ENCODE data around the gene PDHB. TPM values are rescaled to one million over a fixed set of nuclear protein-coding genes. Genes with fewer than 3 reads are reported as not detected.

PDHB gene
- total RNA-seq, 3 donors from 2014 or later, result 65.0 to 69.6 (median 66.6) TPM

DNA sequence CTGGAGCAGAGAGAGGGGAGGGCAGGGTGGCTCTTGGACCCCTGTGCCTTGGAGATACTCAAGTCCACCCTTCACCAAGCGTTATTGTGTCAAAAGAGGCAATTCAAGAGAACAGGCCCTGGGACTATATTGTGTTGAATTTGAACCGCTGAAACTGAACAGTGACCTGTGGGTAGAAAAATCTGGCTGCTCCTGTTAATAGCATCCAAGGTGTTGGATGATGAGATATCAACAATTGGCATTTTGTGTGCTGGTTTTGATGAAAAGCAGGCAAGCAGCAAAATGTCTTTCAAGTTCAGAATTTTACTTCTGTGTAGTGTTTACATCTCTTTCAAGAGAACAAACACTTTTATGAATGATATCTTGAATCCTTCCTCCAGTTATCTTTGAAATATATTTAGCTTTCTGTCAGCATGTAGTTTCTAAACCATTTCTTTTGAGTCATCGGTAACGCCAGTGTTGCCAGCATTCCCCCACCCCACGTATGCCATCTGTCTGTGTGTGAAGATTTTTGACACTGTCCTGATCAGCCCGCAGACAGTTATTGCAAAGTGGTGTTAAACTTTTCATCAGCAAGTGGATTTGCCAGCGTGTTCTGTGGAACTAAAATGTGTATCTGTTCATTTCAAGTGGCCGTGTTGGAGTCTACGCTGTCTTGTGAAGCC, 34.8 kb downstream of the PDHB start:
- no peak overlapping the region for H3K4me3 ChIP-seq
- no peak for DNase-seq
- intact Hi-C loops (cut with DNase I, micrococcal nuclease), result no loop called here
- no peaks in the 10 kb centered on the region for H3K9me3 ChIP-seq
- no peak for ATAC-seq
- H3K36me3 ChIP-seq (ENCODE audit: low read depth), result peaks cover 3% of the 10 kb centered on the region
- TF ChIP-seq, protein P1, sequence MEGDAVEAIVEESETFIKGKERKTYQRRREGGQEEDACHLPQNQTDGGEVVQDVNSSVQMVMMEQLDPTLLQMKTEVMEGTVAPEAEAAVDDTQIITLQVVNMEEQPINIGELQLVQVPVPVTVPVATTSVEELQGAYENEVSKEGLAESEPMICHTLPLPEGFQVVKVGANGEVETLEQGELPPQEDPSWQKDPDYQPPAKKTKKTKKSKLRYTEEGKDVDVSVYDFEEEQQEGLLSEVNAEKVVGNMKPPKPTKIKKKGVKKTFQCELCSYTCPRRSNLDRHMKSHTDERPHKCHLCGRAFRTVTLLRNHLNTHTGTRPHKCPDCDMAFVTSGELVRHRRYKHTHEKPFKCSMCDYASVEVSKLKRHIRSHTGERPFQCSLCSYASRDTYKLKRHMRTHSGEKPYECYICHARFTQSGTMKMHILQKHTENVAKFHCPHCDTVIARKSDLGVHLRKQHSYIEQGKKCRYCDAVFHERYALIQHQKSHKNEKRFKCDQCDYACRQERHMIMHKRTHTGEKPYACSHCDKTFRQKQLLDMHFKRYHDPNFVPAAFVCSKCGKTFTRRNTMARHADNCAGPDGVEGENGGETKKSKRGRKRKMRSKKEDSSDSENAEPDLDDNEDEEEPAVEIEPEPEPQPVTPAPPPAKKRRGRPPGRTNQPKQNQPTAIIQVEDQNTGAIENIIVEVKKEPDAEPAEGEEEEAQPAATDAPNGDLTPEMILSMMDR (IDR thresholded peaks at IDR 0.05), result no peak
- H3K4me1 ChIP-seq (ENCODE audit: low read depth), result no peaks in the 10 kb centered on the region

DNA sequence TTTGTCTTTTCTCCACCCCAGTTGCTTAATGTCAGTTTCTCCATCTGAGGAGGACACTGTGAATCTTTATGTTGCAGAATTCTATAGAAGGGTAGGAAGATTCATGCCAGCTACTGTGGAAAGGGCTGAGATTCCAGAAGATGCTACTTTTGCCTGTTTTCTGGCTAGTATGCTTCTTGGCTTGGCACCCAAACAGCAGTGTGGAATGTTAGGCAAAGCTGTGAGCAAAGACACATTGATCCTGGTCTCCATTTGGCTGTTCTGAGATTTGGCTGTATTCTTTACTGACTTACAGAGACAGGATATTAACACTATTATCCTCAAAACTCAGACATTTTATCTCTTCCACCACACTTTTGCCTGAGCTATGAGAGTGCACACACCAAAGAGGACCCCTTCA, 39.3 kb downstream of the PDHB start:
- DNase-seq, result no peak
- H3K4me1 ChIP-seq (ENCODE audit: low read depth), result no peaks in the 10 kb centered on the region
- no peak for ATAC-seq
- TF ChIP-seq, protein P1 (IDR thresholded peaks at IDR 0.05), result no peak
- H3K36me3 ChIP-seq (ENCODE audit: low read depth), result peaks cover 2% of the 10 kb centered on the region
- H3K4me3 ChIP-seq, result no peak overlapping the region
- intact Hi-C loops (cut with DNase I, micrococcal nuclease), result no loop called here
- no peaks in the 10 kb centered on the region for H3K9me3 ChIP-seq

GRCh38 chr3:58392181-58392580, 41.5 kb downstream of the PDHB start:
- no peaks in the 10 kb centered on the region for H3K9me3 ChIP-seq
- DNase-seq (no peak), ATAC-seq (no peak)
- no peak overlapping the region for H3K4me3 ChIP-seq
- H3K36me3 ChIP-seq (ENCODE audit: low read depth), result no peaks in the 10 kb centered on the region
- intact Hi-C loops (cut with DNase I, micrococcal nuclease), result no loop called here
- TF ChIP-seq, protein P1 (IDR thresholded peaks at IDR 0.05), result no peak
- no peaks in the 10 kb centered on the region for H3K4me1 ChIP-seq (ENCODE audit: low read depth)

DNA sequence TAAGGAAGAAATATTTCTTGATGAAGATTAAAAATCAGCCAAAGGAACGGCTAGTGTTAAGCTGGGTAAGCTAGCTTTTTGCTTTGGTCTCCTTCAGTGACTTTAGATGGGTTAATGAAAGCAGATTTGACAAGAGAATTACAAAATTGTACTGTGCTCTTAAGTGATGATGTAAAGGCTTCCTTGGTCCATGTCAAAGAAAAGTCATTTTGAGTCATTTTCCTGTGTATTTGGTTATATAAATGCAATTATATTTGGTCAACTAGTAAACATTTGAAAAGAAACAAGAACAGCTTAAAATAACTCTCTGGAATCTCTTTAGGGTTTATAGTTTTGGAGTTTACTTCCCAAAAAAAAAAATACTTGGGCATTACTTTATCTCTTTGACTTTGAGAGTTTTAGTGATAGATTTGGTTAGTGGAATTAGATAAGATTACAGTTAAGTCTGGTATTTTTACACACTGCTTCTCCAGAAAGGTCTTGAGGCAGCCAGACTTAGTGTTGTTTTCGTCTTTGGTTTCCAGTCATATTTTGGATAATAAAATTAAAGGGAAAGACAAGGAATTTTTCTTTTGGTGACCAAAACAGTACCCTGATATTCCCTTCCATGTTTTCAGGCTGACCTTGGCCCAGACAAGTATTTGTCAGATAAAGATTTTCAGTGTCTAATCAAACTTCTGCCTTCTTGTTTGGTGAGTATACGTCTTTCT, 42.3 kb downstream of the PDHB start:
- TF ChIP-seq, protein P1 (IDR thresholded peaks at IDR 0.05), result no peak
- Histone ChIP-seq H3K36me3 (ENCODE audit: low read depth) (no peaks in the 10 kb centered on the region), H3K9me3 (no peaks in the 10 kb centered on the region), H3K4me1 (ENCODE audit: low read depth) (peaks cover 3% of the 10 kb centered on the region), H3K4me3 (no peak overlapping the region)
- intact Hi-C loops (cut with DNase I, micrococcal nuclease), result no loop called here
- ATAC-seq (no peak), DNase-seq (no peak)

DNA sequence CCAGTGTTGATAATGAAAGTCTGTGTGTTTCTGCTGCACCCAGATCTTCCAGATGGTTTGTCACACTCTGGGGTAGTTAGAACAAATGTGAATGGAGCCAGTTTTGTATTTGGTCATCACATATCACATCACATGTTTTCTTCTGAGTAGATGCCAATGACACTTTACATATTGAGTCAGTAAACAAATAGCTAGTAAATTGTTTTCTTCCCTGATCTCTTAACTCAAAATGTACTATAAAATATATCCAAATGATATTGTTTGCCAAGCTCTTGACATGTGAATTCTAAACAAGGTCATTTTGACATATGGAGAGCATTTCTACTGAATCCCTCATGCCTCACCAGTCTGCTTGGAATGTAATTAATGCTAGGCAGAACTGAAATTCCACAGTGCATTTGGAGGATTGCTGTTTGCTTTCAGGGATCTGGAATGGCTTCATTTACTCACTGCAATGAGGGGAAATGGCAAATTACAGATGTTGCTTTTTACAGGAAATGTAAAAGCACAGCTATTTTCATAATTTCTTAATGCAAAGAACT, 45.0 kb downstream of the PDHB start:
- Histone ChIP-seq H3K4me3 (no peak overlapping the region), H3K4me1 (ENCODE audit: low read depth) (peaks cover 3% of the 10 kb centered on the region), H3K36me3 (ENCODE audit: low read depth) (no peaks in the 10 kb centered on the region), H3K9me3 (no peaks in the 10 kb centered on the region)
- intact Hi-C loops (cut with DNase I, micrococcal nuclease), result no loop called here
- TF ChIP-seq, protein P1 (IDR thresholded peaks at IDR 0.05), result no peak
- ATAC-seq (peak; percentile 27), DNase-seq (no peak)

All from mucosa of descending colon (tissue), 3 donors.